HG02610 (cell line): ENCODE data around the gene BAIAP3.
A peak's percentile ranks its signal among the peaks of the same experiment; 100 is the strongest.

ENCODE experiments used
- ATAC-seq: cut with Tn5 transposase; IDR thresholded peaks from one replicate; pipeline ENCODE4 v1.9.1; 2021; ENCODE audit warnings: mild to moderate bottlenecking, moderate library complexity; ENCODE audit not compliant: unreplicated experiment

BAIAP3 gene

DNA sequence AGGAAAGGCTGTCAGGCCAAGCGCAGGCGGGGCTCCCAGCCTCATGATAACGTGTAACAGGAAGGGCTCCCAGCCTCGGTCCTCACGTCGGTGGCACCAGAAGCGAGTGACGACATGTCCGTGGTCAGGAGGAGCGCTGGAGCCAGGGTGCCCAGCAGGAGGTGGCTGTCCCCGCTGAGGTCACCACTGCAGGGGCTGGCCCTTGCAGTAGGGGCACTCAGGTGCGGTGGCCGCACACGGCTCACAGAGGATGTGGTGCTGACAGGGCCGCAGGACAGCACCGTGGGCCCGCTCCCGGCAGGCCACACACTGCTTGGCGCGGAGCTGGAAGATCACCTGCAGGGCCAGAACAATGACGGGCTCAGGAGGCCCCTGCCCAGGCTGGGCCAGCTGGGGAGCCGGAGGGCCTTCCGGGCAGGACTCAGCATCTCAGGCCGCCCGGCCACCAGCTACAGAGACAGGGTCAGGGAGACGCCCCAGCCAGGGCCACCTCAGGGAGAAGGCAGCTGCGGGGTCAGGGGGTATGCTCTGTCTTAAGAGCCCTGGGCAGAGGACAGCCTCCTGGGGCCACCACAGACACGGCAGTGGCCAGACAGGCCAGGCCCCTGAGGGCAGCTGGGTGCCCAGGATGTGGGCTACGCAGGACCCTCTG is 32.7 kb downstream of the BAIAP3 start:
- ATAC-seq: no peak

DNA sequence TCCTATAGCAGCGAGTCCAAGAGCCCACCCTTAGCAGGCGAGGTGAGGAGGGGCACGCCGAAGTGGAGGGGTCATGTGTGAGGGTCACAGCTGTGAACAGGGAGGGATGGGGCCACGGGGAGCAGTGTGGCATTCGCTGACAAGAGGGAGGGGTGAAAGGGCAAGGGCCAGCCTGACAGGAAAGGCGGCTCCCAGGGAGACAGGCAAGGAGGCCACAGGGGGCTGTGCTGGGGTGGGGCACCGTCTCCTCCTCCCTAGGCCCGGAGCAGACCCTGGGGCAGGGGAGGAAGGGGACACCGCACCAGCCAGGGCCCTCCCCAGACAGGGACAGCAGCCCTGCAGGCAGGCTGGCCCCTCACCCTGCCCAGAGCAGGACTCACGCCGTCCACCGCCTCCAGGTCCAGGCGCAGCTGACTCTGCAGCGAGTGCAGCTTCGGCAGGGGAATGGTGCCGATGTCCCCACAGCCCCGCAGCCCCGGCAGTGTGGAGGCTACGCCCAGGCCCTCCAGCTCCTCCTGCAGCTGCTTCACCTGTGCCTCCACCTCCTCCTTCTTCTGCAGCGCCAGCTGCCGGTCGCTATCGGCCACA is 33.4 kb downstream of the BAIAP3 start:
- ATAC-seq: no peak

DNA sequence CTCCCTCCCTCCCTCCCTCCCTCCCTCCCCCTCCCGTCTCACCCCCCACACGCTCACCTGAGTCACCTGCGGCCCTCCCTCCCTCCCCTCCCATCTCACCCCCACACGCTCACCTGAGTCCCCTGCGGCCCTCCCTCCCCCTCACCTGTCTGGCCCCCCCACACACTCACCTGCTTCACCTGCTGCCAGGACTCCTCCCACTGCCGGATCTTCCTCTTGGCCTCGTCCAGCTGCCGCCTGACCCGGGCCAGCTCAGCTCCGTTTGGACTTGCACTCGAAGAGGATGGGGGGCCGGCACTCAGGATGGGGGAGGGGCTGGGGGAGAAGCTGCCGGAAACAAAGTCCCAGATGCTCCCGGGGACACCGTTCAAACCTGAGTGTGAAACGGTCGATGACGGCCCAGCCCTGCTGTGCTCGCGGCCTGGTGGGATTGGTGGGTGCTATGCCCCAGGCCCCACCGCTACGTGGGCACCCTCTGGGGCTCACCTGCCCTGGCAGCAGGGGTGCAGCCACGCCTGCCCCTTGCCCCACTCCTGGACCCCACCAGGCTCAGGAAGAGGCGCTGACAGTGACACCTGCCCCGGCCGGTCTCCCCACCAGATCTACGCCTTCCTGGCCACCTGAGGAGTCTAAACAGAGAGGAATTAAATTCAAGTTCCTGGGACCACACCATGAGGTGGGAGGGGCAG is 34.2 kb downstream of the BAIAP3 start:
- ATAC-seq: no peak

DNA sequence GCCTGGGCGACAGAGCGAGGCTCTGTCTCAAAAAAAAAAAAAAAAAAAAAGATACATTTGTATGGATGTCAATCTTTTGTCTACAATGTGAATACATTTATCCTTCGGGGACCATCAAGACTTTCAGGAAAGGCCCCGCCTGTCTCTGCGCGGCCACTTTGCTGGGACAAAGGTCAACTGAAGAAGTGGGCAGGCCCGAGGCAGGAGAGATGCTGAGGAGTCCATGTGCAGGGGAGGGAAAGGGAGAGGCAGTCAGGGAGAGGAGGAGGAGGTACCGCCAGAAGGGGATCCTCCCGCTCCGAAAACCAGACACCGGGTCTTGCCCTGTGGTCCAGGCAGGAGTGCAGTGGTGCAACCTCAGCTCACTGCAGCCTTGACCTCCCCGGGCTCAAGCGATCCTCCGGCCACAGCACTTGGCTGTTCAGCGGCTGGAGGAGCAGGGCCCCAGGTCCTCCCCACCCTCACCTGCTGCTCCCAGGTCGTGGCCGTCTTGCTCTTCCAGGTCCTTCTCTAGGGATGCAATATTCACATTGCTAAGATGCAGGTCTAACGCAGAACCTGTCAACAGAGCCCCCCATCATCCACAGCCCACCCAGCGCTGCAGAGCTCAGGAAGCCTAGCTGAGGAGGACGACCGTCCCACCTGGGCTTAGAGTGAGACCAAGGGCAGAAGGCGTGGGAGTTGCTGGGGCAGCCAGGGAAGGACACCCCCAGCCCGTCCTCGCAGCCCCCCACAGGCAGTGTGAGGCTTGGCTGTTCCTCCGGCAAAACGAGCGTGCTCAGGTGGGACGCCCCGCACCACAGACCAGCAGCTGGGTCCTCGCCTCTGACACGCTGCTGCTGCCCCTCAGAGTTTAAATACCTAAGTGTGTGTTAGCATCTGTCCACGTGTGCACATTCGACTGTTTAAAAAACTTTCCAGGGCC is 37.9 kb downstream of the BAIAP3 start:
- no peak for ATAC-seq

DNA sequence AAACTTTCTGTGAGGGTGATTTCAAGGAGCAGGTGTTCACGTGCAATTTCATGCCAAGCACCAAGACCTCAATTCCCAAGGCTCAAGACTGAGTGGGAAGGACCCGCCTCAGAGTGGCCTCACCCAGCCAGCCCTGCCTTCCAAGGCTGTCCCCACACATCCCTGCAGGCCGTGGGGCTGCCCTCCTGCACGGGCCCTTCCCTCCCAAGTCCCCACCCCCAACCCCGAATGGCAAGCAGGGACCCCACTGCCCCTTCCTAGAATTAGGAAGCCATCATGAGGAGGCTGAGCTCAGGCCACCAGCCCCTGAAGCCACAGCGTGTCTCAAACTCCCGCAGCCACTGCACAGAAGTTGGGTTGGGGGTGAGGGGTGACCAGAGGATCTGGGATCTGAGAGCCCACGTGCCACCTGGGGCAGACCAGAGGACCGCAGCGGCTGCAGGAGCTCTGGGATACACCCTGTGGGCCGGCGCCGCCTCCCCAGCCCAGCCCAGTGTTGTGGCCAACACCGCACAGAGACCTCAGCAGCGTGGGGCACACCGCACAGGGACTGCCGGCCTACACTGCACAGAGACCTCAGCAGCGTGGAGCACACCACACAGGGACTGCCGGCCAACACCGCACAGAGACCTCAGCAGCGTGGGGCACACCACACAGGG is 39.0 kb downstream of the BAIAP3 start:
- no peak for ATAC-seq

DNA sequence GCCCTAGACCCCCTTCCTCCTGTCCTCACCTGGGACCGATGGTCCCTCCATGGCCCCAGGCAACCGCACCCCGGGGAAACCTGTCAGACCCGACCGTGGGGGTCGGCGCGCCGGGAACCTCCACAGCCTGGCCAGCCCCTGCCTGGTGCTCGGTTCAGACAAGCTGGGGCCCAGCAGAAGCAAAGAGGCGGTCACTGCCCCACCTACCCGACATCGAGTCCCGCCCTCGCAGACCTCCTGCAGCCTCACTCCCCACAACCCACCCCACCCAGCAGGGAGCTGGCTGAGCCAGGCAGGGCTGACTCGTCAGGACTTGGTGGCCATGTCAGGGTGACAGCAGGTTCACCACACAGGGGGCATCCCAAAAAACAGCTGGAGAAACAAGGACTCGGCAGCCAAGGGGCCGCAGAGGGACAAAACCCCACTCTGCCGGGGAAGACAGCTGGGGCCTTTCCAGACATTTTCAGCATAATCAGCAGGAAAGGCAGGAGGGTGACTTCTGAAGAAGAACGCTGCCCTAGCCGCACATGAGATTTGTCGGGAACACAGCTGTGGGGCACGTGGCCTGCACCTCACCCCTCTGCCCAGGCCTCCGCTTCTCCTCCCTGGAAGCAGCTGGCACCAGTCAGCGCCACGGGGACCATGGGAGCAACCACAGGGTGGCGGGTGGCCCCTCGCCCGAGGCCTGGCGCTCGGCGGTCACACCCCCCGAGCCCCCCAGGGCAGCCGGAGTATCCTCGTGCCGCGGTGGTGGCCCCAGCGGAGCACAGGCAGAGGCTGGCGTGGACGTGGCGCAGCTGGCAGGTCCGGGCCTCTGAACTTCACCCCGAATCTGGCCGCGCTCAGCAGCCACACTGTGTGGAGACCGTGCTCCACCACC is 41.2 kb downstream of the BAIAP3 start:
- no peak for ATAC-seq

DNA sequence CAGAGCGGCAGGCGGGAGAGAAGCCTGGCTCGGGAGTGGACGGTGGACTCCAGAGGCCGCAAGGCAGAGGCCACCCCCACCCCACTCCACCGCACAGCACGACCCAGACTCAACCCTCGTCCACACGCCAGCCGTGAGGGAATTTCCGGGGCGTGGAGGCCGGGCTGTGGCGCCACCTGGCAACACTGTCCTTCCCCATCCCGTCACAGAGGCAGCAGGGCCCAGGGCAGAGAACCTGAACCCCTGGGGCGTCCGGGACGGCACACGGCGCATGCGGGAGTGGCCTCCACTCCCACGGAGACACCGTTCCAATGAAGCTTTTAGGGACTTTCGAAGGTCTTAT is 41.8 kb downstream of the BAIAP3 start:
- no peak for ATAC-seq

DNA sequence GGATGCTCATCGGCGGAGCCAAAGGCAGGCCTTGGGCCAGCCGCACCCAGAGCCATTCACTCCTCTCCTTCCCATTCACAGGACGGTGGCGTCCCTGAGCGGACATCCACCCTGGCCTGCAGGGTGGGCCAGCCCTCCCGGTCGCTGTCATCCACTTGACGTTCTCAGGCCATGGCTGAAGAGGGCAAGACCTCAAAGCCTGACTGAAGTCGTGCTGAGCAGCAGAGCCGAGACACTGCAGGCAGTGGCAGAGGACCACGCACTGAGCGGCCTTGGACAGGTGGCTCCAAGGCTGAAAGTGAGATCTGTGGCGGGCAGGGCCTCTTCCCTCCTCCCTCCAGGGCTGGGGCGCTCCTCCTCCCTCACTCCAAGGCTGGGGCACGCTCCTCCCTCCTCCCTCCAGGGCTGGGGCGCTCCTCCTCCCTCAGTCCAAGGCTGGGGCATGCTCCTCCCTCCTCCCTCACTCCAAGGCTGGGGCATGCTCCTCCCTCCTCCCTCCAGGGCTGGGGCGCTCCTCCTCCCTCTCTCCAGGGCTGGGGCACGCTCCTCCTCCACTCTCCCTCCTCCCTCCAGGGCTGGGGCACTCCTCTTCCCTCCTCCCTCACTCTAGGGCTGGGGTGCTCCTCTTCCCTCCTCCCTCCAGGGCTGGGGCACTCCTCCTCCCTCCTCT is 42.4 kb downstream of the BAIAP3 start:
- ATAC-seq: no peak

DNA sequence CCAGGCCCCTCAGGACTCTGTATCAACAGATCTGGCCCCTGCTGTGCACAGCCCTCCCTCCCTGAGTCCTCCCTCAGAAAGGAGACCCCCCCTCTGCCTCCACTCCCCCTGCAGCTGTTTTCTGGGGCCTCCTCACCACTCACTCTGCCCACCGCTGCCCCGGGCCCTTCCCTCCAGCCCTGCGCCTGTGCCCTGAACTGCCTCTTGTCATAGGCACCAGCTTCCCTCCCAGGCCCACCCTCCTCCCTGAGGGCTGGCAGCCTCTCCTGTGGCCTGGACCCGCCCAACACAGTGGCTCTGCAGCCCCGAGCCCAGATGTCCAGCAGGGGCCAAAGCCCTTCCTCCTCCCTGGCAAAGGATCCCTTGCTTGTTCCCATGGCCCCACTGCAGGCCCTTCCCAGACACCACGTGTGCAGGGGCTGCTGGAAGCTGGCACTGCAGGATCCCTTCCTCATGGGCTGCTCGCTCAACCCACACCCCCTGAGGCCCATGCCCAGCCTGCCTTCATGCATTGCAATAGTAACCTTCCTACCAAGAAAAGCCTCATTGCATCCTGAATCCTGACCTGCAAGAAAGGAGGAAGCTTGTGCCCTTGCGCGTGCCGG is 44.1 kb downstream of the BAIAP3 start:
- no peak for ATAC-seq

DNA sequence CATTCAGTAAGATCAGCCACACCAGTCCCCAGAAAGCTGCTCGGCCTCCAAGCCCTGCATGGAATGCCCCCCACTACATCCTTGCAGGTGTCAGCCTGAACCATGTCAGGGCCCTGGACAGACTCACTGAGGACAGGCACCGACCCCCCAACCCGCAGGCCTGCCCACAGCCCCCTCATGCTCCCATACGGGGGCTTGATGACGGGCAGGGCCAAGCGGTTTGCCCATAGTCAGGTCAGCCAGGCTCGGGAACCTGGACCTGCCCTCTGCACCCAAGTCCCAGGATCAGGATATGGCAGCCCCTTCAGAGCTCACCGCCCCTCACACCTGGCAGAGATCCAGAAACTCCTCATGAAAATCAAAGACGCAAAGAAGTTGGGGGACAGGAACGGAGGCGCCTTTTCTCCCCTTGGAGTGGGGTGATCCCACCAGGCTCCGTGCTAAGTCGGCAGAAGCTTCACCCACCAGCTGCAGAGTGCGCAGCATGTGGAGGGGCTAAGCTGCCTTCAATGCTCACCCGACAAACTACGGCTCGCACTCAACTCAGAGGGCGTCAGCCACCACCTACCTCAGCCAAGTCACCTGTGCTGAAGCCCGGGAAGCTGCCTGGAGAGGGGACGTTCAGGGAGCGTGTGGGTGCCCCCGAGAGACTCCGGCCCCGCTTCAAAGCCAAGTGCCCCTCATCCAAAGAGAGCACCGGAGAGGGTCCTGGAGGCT is 44.8 kb downstream of the BAIAP3 start:
- ATAC-seq: no peak

DNA sequence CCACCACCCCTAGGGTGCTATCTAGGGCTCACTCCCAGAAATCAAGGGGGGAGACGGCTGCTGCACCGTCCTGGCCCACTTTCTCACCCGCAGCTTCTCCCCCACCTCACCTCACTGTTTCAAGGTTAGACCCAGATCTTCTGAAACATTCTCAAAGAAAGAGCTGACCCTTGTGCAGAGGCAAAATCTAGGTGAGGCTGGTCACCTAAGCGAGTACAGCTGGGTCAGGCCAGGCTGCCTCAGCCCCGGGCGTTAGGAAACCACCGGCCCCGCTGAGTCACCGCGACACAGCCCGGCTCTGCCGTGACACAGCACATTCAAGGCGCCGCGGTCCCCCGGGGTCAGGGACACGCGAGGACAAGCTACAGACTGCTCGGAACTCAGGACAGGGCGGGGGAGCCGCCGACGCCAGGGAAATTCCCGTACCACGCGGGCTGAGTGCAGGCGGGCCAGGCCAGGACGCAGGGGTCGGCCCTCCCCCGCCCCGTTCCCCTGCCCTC is 45.4 kb downstream of the BAIAP3 start:
- ATAC-seq: peak; percentile 25

DNA sequence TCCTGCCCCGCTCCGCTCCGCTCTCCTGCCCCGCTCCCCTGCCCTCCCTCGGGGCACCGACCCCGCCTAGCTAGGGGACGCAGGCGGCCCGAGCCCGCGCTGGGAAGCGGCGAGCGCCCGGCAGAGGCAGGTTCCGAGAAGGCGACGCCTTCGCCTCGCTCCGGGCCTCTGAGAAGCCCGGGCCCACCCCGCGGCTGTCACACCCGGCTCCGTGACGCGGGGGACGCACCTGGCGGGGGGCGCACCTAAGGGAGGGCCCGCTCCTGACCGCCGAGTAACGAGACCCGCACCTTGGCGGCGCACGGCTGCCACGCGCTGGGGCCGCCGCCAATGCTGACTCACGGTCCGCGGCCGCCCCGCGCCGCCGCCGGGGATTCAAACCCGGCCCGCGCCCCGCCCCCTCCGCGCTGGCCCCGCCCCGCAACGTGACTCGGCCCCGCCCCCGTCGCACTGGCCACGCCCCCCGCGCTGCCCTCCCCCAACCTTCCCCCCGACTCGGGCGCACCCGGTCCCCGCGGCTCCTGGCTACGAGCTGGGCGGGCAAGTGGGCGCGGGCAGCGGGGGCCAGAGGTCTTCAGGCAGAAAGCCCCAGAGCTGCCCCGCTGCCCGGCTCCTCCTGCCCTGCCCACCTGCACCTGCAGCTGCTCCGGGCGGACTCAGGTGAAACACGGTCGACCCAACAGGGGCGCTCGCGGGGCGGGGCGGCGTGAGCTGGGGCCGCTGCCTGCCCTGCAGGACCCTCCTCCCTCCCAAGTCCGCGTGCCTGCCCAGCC is 46.0 kb downstream of the BAIAP3 start:
- peak; percentile 37 for ATAC-seq

DNA sequence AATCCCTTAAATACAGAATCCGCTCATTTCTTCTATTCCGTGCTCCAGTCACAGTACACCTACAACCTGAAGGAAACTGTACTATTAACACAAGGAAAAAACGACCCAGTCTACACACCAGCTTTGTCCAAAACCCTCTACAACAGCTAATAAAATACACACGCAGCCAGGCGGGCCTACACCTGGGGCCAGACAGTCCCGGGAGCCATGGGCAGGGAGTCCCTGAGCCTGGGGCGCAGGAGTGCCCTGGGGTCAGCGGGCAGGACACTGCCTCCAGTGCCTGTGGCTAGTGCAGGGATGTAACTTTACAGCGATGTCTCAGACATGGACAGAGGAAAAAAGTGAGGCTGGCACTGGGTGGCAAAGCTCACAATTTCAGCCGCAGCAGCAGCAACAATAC is 46.8 kb downstream of the BAIAP3 start:
- no peak for ATAC-seq

DNA sequence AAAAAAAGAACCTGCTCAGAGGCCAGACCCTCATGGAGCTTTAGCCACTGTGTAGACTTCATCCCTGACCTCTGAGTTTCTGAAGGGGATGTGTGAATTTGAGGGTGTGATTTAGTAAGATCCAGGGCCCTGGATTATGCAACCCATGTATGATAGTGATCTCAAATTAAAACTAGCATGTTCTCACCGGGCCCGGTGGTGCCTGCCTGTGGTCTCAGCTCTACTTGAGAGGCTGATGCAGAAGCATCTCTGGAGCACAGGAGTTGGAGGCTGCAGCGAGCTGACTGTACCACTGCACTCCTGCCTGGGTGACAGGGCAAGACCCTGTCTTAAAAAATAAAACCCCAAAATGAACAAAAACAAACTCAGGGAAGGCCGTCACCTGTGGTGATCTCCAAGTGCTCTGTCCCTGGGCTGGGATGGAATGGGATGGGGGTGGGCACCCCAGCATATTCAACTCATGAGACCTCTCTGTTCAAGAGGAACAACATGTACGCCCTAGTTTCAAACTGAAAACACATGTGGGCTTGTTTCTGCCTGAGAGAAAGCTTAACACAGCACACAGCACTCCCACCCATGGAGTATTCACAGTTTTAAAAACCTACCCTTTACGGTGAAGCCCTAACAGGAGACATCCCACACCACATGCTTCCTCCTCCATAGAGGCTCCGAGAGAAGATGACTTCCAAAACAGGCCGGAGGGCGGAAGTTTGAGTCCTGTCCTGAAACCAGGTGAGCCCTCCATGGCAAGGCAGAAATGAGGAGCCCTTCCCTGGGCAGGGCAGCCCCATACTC is 48.4 kb downstream of the BAIAP3 start:
- ATAC-seq: no peak

DNA sequence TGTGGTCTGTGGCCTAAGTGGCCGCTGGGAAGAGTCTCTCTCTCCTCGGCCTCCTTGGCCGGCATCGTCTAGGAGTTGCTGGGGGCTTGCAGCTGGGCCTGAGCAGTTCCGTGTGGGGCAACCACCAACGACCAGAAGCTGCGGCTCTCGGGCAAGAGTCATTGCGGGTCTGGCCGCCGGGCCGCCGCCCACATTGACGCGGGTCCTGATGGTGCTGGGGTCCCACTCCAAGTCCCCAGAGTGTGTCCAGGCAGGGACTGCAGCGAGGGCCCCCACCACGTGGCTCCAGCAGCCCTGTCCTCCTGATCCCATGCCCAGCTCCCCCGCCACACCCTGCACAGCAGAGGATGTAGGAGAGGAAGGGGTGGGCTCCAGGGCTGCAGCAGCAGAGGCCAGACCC is 50.1 kb downstream of the BAIAP3 start:
- ATAC-seq: no peak

DNA sequence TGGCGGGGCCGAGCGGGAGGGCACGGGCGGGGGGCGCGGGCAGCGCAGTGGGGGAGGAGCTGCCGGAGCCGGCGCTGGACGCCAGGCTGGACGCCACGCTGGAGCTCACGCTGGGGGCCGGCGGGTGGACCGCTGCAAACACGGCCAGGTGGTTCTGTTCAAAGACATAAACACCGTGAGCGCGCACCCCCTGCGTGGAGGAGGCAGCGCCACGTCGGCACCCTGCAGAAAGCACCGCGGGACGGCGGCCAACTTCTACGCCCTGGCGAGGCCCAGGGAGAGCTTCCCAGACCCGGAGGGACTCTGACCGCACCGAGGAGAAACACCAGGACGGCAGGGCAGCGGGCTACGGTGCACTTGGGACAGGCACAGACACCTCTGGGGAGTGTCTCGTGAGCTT is 51.8 kb downstream of the BAIAP3 start:
- ATAC-seq: no peak

DNA sequence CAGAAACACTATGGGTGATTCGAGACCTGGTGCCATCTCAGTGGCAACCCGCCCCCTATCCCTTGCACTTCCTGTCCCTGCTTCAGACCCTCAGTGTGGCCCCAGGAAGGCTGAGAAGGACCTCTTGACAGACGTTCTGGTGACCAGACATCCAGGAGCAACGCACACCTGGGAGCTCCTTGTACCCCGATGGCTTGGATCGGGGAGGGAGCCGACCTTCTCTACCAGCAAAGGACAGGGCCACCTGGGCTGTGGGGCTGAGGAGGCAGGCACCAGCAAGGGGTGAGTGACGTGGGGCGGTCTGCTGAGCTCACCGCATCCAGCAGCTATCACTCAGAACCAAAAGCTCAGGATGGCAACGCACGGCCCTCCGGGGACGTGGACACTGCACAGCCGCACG is 53.9 kb downstream of the BAIAP3 start:
- ATAC-seq: no peak
